Mucosa of descending colon (tissue), 3 donors: ENCODE data around the gene NLRP11. TPM values are rescaled to one million over a fixed set of nuclear protein-coding genes. Genes with fewer than 3 reads are reported as not detected.

ENCODE experiments used
- ATAC-seq: fragments of 200-7000 bp; cut with Tn5 transposase; one replicate; pipeline ENCODE4 v1.9.1; 2020; ENCODE audit warnings: mild to moderate bottlenecking, moderate library complexity
- DNase-seq, 3 donors: peaks; one replicate each; pipeline ENCODE4 v3.0.0-alpha.2; 2020
- H3K36me3 ChIP-seq: fragments of 200-600 bp; one replicate; pipeline ENCODE4 v1.8.0; 2021; ENCODE audit warnings: low read depth, mild to moderate bottlenecking
- H3K4me1 ChIP-seq: fragments of 200-600 bp; one replicate; pipeline ENCODE4 v1.8.0; 2021; ENCODE audit warnings: low read depth, mild to moderate bottlenecking
- H3K4me3 ChIP-seq: fragments of 200-600 bp; one replicate; pipeline ENCODE4 v1.8.0; 2021; ENCODE audit warnings: mild to moderate bottlenecking
- H3K9me3 ChIP-seq: fragments of 200-600 bp; one replicate; pipeline ENCODE4 v1.8.0; 2021; ENCODE audit warnings: mild to moderate bottlenecking
- intact Hi-C, 2 donors: fragments of 100-400 bp; cut with DNase I in 1 of 2; cut with micrococcal nuclease in 1 of 2; formaldehyde crosslinking; loops; one replicate each; pipeline versions ENCODE4 v1.11.0 to v1.11.1; 2022; cut with DNase I, micrococcal nuclease
- total RNA-seq, 3 donors: library from RNA; stranded (reverse); fragmentation: NEBNext Ultra II Directional in 2 of 3; extraction: Animal tissue kit (Norgen Biotek cat#: 25700) in 2 of 3; gene quantifications; one replicate each; pipeline versions ENCODE4 v1.2.1 to v1.2.4, GENCODE V29; 2021 to 2023
- TF ChIP-seq, protein P1 (sequence below): fragments of 200-600 bp; IDR thresholded peaks from one replicate; pipeline ENCODE4 v1.8.0; 2022; ENCODE audit warnings: antibody characterized with exemption, mild to moderate bottlenecking
- donor health status: DM: no; HTN: no; CAD: no; lungs with moderate emphysema.
- donor health status: DM: no; HTN: no; CAD: no.
- donor health status: DM: no; HTN: yes; CAD: no.

The NLRP11 gene
- total RNA-seq, 3 donors from 2014 or later = 0.12 TPM; not detected in 2

DNA sequence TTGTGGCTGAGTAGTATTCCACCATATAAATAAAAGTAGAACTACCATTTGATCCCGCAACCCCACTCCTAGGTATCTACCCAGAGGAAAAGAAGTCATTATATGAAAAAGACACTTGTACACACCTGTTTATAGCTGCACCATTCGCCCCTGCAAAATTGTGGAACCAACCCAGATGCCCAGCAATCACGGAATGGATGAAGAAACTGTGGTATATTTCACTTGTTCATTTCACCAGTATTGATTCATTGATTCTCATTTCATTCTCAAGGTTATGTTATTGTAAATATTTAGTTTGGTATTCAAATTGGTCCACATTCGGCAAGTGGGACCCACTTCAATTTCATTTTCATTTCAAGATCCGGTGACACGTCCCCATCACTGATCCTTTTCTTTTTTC is 81.1 kb downstream of the NLRP11 start:
- no peak overlapping the region for H3K4me3 ChIP-seq
- TF ChIP-seq, protein P1, sequence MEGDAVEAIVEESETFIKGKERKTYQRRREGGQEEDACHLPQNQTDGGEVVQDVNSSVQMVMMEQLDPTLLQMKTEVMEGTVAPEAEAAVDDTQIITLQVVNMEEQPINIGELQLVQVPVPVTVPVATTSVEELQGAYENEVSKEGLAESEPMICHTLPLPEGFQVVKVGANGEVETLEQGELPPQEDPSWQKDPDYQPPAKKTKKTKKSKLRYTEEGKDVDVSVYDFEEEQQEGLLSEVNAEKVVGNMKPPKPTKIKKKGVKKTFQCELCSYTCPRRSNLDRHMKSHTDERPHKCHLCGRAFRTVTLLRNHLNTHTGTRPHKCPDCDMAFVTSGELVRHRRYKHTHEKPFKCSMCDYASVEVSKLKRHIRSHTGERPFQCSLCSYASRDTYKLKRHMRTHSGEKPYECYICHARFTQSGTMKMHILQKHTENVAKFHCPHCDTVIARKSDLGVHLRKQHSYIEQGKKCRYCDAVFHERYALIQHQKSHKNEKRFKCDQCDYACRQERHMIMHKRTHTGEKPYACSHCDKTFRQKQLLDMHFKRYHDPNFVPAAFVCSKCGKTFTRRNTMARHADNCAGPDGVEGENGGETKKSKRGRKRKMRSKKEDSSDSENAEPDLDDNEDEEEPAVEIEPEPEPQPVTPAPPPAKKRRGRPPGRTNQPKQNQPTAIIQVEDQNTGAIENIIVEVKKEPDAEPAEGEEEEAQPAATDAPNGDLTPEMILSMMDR = no peak

GRCh38 chr19:55738302-55738701 is 93.5 kb downstream of the NLRP11 start, which contains the start of gene NLRP9:
Gene NLRP9, minus strand, starts transcription at chr19:55738402. Its CDS starts 28 bp downstream, at chr19:55738374.
- Histone ChIP-seq H3K9me3 (no peaks in the 10 kb centered on the region), H3K36me3 (no peaks in the 10 kb centered on the region), H3K4me1 (no peaks in the 10 kb centered on the region), H3K4me3 (no peak within 1 kb of the TSS)
- intact Hi-C loops = no loop called here
- TF ChIP-seq, protein P1 = no peak
- ATAC-seq (no peak), DNase-seq (no peak)

More for the DNA sequence above, 81.1 kb downstream of the NLRP11 start:
- ATAC-seq = no peak
- intact Hi-C loops = no loop called here
- no peaks in the 10 kb centered on the region for H3K9me3 ChIP-seq
- H3K4me1 ChIP-seq = no peaks in the 10 kb centered on the region
- H3K36me3 ChIP-seq = no peaks in the 10 kb centered on the region
- DNase-seq = no peak

Other genes with a start within 250 kb of the NLRP11 start
- 10 to 100 TPM; 15.7 to 20.3 (median 20.0) TPM for gene FIZ1, start 232.5 kb downstream of the NLRP11 start, total RNA-seq
- 10 to 100 TPM; 25.5 to 27.1 (median 26.5) TPM for gene ZNF524, start 231.7 kb downstream of the NLRP11 start, total RNA-seq
- gene ZNF865, start 226.4 kb downstream of the NLRP11 start, total RNA-seq = 10 to 100 TPM; 12.7 to 18.5 (median 13.2) TPM
- gene ZNF784, start 207.4 kb downstream of the NLRP11 start, total RNA-seq = 10 to 100 TPM in 2 of 3 donors, 1 to 10 TPM in 1; 8.7 to 13.8 (median 10.1) TPM
- gene ZNF580, start 191.0 kb downstream of the NLRP11 start, total RNA-seq = 10 to 100 TPM; 29.6 to 46.0 (median 31.6) TPM
- 10 to 100 TPM; 15.2 to 22.5 (median 20.1) TPM for gene ZNF581, start 188.3 kb downstream of the NLRP11 start, total RNA-seq
- gene CCDC106, start 183.8 kb downstream of the NLRP11 start, total RNA-seq = 10 to 100 TPM in 1 of 3 donors, 1 to 10 TPM in 2; 5.5 to 14.8 (median 6.3) TPM
- gene U2AF2, start 177.0 kb downstream of the NLRP11 start, total RNA-seq = 100 to 1,000 TPM; 162 to 194 (median 163) TPM
- gene EPN1, start 156.8 kb downstream of the NLRP11 start, total RNA-seq = 100 to 1,000 TPM; 156 to 251 (median 192) TPM
- gene NLRP9, start 93.6 kb downstream of the NLRP11 start, total RNA-seq = not detected
- gene RFPL4A, start 72.9 kb downstream of the NLRP11 start, total RNA-seq = not detected
- under 1 TPM in 1 of 3 donors, not detected in 2; 0.35 TPM for gene RFPL4AL1, start 62.9 kb downstream of the NLRP11 start, total RNA-seq
- gene NLRP4, start 4.5 kb upstream of the NLRP11 start, total RNA-seq = not detected
- gene NLRP13, start 100.3 kb upstream of the NLRP11 start, total RNA-seq = not detected
- not detected for gene NLRP8, start 115.8 kb upstream of the NLRP11 start, total RNA-seq
- not detected for gene NLRP5, start 154.8 kb upstream of the NLRP11 start, total RNA-seq